Activated CD8-positive, alpha-beta memory T cell treated with anti-CD3 and anti-CD28 coated beads for 1 hour (primary cell): ENCODE results near the gene LNPK.
"Not testable (repeated sequence)": the region's sequence is repeated elsewhere in the genome, so short reads cannot be mapped to it uniquely, and the experiment has no call there.

Source experiments
- DNase-seq, 2 donors: peaks; one replicate each; pipeline ENCODE4 v3.0.0-alpha.2; 2020; ENCODE audit warnings: low read depth in 1 of 2; ENCODE audit errors: extremely low read depth in 1 of 2

Gene LNPK

DNA sequence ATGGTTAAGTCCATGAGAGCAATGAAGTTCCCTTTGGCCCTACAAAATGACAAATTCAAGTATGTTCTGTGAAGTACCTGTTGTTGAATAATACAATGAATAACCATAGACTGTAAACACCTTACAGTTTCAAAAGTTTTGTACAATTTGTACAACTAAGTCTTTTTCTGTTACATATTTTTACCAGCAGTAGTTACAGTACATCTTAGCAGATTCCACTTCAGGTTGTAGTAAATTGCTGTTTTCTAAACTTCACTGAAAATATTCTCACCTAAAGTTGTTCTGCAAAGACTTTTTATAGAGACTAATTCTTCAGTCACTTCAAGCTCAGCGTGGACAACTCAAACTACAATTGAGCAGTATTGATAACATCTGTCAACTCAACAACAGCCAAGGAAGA lies 28.7 kb downstream of the LNPK start:
- no peak for DNase-seq

DNA sequence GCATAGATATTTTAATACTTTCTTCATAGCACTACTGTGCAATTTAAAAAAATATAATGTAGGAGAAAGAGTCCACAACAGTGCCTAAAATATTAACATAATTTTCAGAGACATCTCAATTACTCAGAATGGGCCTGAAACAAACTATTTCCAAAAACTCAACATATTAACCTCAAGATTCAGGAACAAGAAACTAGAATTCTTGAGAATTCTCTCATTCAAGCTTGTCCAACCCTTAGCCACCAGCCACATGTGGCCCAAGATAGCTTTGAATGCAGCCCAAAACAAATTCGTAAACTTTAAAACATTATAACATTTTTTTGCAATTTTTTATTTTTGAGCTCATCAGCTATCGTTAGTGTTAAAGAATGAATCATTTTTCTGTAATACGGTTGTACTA lies 35.2 kb downstream of the LNPK start:
- DNase-seq, result no peak

DNA sequence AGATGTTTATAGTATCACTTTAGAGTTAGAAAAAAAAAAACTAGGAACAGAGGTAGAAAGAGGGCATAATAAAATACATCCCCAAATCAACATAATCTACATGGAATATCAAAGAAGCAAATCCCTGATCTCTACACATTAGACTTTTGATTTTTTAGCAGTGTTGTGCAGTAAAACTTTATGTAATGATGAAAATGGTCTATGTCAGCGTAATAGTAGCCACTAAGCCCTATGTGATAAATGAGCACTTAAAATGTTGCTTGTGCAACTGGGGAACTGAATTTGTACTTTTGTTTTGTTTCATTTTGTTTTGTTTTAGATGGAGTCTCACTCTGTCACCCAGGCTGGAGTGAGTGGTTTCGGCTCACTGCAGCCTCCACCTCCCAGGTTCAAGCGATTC lies 36.3 kb downstream of the LNPK start:
- DNase-seq, result no peak

DNA sequence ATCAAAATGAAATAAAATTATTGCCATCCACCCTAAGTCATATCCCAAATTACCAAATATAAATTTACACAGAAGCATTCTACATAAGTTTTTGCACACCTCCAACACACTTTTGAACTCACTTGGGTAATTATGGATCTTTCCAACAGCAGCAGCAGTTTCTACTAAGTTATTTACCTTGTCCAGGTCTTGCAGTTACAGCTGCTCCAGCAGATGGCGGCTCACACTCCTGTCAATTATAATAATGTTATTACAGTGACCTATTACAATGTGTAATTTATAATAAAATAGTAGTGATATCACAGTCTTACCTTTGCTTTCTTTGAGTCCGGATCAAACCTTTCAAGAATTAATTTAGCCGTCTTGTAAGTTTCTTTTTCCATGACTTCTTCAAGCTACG lies 37.9 kb downstream of the LNPK start:
- no peak for DNase-seq

DNA sequence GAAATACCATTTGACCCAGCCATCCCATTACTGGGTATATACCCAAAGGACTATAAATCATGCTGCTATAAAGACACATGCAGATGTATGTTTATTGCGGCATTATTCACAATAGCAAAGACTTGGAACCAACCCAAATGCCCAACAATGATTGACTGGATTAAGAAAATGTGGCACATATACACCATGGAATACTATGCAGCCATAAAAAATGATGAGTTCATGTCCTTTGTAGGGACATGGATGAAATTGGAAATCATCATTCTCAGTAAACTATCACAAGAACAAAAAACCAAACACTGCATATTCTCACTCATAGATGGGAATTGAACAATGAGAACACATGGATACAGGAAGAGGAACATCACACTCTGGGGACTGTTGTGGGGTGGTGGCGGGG lies 38.9 kb downstream of the LNPK start:
- DNase-seq, result not testable (repeated sequence)

DNA sequence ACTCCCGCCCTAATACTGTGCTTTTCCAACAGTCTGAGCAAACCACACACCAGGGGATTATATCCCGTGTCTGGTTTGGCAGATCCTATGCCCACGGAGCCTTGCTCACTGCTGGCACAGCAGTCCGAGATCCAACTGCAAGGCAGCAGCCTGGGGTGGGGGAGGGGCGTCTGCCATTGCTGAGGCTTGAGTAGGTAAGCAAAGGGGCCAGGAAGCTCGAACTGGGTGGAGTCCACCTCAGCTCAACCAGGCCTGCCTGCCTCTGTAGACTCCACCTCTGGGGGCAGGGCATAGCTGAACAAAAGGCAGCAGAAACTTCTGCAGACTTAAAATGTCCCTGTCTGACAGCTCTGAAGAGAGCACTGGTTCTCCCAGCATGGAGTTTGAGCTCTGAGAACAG lies 44.2 kb downstream of the LNPK start:
- no peak for DNase-seq

DNA sequence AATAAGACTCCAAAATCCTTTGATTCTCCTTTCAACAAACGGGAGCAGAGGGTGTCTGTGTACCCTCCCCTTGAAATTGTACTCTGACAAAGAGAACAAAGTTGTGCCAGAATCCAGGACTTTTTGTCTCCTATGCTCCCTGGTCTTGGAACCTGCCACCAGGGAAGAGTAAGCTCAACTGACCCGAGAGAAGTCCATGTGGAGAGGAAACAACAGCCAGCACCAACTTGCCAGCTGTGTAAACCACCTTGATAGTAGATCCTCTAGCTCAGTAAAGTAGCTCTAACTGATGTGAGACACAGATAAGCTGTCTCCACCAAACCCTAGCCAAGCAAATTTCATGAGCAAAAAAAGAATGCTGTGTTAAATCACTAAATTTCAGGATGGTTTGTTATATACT lies 46.9 kb downstream of the LNPK start:
- no peak for DNase-seq

DNA sequence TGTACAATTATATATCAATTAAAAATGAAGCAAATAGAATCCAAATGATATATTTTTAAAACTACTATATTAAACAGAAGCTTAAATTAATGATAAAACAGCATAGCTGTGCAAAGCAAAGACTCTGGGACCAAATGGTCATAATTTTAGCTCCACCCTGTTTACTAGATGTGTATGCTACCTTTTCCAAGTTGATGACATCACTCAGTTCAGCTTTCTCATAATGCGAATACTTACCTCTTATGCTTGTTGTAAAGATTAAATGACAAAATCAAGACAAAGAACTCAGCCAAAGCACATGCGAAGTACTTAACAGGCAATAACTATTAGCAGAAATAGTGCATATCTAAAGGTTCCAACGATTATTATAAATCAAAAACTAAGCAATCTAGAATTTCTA lies 51.6 kb downstream of the LNPK start:
- no peak for DNase-seq

DNA sequence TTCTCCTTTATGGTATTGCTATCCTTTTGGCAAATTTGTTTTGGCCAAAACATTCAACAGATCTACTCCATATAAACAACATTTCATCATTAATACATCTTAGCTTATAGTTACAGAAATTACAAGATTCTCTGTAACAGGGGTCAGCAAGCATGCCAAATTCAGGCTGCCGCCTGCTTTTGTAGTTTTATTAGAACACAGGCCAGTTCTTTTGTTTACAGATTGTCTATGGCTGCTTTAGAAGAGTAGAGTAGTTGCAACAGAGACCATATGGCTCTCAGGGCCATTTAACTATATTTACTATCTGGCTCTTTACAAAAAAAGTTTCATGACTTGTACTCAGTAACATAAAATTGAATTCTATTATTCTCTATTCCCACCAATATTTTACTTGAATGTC lies 53.9 kb downstream of the LNPK start:
- DNase-seq, result no peak

DNA sequence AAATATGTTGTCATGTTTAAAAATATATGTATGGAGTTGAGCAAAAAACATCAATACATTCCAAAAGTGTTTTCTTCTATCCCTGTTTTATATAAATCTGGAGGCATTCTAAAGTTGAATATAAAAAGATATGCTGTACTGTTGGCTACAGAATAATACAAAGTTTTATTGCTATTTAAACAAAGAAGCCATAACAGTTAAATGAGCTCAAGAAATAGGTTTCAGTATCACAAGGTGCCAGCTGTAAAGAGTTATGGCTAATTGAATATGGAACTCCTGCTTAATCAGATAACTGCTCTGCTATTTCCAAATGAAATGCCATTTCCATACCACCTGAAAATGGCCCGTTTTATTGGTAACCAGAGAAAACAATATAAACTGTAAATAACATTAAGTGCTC lies 55.0 kb downstream of the LNPK start:
- no peak for DNase-seq

DNA sequence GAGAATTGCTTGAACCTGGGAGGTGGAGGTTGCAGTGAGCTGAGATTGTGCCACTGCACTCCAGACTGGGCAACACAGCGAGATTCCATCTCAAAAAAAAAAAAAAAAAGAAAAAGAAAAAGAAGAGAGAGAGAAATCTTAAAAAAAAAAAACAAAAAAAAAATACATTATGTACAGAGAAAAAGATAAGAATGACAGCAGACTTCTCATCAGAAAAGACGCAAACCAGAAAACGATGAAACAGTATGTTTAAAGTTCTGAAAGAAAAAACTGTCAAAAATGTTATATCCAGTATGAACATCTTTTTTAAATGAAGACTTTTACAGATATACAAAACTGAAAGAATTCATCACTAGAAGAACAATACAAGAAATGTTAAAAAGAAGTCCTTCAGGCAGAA lies 60.4 kb downstream of the LNPK start:
- DNase-seq, result no peak

DNA sequence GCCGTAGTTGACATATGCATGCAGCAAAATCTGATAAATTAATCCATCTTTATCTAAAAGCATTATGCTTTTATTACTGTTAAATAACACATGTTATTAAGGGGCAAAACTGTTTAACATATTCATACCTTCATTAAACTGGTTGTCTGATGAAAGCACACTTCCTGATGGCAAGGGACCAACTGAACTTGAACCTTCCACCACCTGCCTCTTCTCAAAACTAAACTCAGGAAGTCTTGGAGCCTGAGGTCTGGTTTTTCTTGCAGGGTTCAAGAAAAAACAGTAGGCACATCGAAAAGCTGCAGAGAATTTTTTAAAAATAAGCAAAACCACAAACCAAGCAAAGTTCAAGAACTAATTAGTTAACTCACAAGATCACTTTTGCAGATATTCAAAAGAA lies 64.9 kb downstream of the LNPK start:
- DNase-seq, result no peak

DNA sequence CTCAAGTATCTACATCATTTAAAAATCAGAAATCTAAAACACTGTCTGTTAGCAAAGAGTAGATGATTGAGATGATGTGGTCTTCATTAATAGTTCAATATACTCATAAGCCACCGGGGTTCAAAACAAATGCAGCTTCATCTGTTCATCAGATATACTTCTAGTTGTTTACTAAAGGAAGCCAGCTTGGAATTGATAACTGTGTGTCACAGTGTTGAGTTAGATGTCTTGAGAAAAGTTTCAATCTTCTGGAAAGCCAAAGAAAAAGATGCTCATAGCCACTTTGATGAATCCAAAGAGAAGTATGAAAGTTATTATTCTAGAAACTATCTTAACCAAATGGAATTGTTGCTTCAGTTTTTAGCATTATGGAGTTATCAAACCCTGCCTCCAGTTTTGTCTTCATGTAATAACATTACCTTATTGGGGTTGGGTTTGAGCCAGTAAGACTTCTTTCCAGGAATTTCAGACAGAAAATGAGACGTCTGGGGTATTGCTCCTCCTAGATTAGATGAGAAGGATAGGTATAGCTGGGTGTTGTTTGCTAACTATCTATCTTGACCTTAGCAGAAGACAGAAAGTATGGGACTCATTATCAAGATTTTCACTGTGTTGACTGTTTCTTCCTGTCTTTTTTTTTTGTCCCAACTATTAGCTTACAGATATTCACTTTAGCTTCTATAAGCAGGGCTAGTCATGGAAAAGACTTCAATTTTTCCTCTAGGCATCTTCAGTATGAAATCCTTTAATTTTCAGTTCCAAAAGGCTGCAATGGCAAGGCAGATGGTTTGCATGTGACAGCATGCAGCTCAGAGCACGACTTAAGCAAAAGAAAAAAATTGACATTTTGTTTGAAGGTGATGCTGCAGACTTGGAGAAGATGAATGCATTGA lies 66.5 kb downstream of the LNPK start:
- DNase-seq, result no peak

DNA sequence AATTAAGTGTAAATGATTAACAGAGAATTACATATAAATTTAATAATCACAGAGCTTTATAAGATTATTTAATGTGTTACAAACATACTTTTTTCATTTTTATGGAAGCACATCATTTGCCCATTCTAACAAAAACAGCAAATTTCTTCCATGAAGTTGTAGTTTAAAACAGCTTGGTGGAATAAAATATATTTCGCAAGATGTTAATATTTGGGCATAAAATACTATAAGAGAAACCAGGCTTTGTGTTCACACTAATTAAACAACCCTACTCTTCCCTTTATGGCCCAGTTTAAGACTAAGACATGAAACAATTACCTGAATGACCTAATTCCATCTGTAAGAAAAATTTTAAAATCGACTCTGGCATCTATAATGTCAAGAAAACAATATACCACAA lies 69.4 kb downstream of the LNPK start:
- DNase-seq, result no peak

DNA sequence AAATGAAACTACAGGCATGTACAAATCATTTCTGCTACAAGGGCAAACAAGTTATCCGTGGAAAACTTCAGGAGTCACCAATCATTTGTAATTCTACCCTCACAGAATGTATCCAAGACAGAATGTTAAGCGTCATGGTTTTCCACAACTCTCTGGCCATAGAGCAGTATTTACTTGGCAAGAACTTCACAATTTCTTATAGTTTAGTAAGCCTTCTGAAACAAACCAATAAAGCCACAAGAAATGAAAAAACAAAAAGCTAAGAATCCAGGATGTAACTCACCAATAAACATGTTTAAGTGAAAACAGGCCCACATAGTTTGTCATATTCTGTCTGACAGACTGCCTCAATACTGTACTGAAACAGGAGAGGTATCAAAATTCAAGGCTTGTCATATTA lies 70.3 kb downstream of the LNPK start:
- no peak for DNase-seq

DNA sequence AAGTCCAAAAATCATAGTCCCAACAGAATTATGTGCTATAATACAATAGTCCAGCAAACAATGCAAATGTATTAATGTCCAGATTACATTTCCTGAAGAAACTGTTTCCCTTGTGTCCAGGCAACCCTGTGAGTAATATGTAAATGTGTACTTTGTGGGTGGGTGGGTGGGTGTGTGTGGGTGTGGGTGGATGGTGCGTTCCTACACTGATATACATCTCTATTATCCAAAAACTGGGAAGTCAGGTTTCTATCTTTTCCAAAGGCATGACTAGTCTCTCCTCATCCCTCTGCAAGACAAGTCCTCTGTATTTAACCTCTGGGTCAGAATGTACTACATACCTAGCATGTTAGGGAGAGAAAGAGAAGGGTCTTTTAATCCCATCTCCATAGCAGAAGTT lies 71.6 kb downstream of the LNPK start:
- DNase-seq, result no peak

DNA sequence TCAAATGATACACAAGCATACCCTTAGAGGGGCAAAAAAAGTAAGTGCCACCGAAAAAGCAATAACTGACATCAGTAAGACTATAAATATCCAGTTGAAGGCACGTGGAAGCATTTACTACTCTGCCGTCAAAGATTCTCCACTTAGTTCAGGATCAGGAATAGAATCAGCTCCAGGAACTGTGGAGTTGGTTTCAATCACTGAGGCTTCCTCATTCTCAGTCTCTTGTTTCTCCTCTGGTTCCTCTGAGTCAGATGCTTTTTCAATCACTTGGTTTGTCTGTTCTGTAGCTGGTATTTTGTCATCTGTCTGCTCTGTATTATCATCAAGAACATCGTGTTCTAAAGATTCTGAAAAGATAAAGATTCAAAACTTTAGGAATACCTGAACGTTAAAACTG lies 72.2 kb downstream of the LNPK start:
- no peak for DNase-seq

DNA sequence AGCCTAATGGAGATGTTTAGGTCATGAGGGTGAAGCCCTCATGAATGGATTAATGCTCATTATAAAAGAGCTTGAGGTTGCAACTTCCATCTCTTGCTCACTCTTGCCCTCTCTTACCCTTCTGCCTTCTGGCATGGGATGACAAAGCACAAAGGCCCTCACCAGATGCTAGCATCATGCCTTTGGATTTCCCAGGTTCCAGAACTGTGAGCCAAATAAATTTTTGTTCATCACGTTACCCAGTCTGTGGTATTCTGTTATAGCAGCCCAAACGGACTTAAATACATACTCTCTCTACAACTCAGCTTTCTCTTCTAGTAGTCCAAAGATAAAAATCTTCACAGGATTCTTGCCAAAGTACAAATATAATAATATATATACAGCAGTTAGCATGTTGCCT lies 75.8 kb downstream of the LNPK start:
- no peak for DNase-seq

DNA sequence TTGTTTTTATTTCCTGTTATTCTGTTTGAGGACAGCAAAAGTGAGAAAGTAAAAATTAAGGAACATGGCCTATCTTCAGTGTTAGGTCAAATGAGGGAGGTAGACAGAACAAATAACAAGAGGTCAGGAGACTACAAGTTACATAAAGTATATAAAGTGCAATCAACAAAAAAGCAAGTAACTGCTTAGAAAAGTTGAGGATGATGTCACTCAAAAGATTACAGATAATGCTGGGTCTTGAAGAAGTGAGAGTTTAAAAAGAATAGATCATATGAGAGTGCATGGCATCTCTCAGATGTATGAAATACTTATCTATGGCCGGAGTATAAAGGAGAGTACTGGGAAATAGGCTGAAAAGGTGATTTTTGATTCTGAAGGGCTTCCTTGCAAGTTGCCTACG lies 79.9 kb downstream of the LNPK start:
- no peak for DNase-seq

DNA sequence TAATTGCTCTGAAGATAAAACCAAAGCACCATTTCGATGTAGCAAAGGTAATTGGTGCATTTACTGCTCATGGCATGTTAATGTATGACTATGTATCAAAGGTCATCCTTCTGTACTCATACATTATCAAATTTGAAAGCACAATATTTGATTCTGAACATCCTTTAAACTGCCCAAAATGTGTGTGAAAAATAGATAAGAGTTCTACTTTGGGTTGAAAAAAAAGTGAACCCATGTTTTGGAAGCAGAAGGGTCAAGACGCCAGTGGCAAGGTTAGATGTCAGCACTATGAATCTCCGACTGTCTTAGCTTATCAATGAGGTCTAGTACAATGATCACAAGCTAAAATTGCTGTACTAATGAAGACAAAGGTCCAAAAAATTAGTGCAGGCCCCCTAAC lies 83.1 kb downstream of the LNPK start:
- DNase-seq, result no peak

DNA sequence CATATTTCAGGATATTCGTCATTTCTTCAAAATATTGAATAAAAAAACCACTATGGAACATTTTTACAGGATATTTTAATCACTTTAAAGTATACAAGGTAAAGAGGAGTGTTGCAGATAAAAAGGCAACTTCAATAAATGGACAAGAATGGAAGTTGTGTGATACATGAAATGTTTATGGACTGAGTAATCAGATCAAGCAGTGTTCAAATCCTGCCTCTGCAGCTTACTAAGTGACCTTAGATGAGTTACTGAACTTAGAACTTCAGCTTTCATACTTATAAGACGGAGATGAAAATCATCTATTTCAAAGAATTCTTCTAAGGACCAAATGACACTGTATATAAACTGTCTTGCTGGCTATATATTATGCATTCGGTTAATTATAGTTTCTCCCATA lies 87.2 kb downstream of the LNPK start:
- DNase-seq, result no peak

DNA sequence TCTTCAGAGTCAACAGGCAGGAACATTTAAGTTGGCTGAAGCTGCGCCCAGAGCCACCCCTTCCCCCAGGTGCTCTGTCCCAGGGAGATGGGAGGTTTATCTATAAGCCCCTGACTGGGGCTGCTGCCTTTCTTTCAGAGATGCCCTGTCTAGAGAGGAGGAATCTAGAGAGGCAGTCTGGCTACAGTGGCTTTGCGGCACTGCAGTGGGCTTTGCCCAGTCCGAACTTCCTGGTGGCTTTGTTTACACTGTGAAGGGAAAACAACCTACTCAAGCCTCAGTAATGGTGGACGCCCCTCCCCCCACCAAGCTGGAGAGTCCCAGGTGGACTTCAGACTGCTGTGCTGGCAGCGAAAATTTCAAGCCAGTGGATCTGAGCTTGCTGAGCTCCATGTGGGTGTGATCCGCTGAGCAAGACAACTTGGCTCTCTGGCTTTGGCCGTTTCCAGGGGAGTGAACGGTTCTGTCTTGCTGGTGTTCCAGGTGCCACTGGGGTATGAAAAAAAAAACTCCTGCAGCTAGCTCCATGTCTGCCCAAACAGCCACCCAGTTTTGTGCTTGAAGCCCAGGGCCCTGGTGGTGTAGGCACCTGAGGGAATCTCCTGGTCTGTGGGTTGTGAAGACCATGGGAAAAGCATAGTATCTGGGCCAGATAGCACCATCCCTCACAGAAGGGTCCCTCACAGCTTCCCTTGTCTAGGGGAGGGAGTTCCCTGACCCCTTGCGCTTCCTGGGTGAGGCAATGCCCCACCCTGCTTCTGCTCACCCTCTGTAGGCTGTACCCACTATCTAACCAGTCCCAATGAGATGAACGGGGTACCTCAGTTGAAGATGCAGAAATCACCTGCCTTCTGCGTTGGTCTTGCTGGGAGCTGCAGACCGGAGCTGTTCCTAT lies 88.0 kb downstream of the LNPK start:
- not testable (repeated sequence) for DNase-seq
